NCI-H1417 (cell line): Measurements from ENCODE around the gene EPHB4.

Experiments
- DNase-seq, 3 experiments: peaks; one replicate each; lab custom pipeline; 2025; lab: John Stamatoyannopoulos, UW

The EPHB4 gene

GRCh38 chr7:100854146-100854895 is 27.0 kb upstream of the EPHB4 start:
- no peak for DNase-seq

- DNase-seq, result peak; percentile 93 to 96 (median 95)
Measured at GRCh38 chr7:100852048-100852872, 24.9 kb upstream of the EPHB4 start, which contains the start of gene SLC12A9. Gene SLC12A9 (plus strand): TSS chr7:100852713. CDS start chr7:100854198, 1,485 bp downstream.

- DNase-seq, result no peak
Measured at GRCh38 chr7:100847360-100847759, 20.0 kb upstream of the EPHB4 start.

- DNase-seq, result peak in 1 of 3 experiments; percentile 19
Measured at GRCh38 chr7:100840470-100841100, 13.3 kb upstream of the EPHB4 start.

- no peak for DNase-seq
Measured at GRCh38 chr7:100839361-100839760, 12.0 kb upstream of the EPHB4 start.

GRCh38 chr7:100837099-100837836 is 9.9 kb upstream of the EPHB4 start:
- DNase-seq, result peak; percentile 91 to 96 (median 96)

- DNase-seq, result no peak
Measured at GRCh38 chr7:100836812-100837098, 9.4 kb upstream of the EPHB4 start.

GRCh38 chr7:100835903-100836811 is 8.8 kb upstream of the EPHB4 start:
- no peak for DNase-seq

- DNase-seq, result no peak
Measured at GRCh38 chr7:100832281-100832633, 4.9 kb upstream of the EPHB4 start.

GRCh38 chr7:100830396-100830795 is 3.1 kb upstream of the EPHB4 start:
- no peak for DNase-seq

GRCh38 chr7:100829150-100829716 is 1.9 kb upstream of the EPHB4 start:
- DNase-seq, result no peak

- DNase-seq, result no peak
Measured at GRCh38 chr7:100826514-100827329, 601 bp downstream of the EPHB4 start.

- DNase-seq, result peak in 2 of 3 experiments; percentile 38 to 66
Measured at GRCh38 chr7:100825751-100826513, 1.4 kb downstream of the EPHB4 start.

GRCh38 chr7:100825215-100825671 is 2.1 kb downstream of the EPHB4 start:
- DNase-seq, result no peak

- DNase-seq, result no peak
Measured at GRCh38 chr7:100824499-100825214, 2.7 kb downstream of the EPHB4 start.

GRCh38 chr7:100823534-100823933 is 3.8 kb downstream of the EPHB4 start:
- no peak for DNase-seq

- no peak for DNase-seq
Measured at GRCh38 chr7:100823140-100823525, 4.2 kb downstream of the EPHB4 start.
